Fibroblast of mammary gland (primary cell): Measurements from ENCODE around the gene TBK1.

Experiments
- DNase-seq: peaks from one replicate; pipeline ENCODE4 v3.0.0-alpha.2; 2010; ENCODE audit warnings: low read depth
- H3K4me3 ChIP-seq: 2 replicates; pipeline ENCODE4 v1.5.1; 2011; ENCODE audit warnings: low read depth, mild to moderate bottlenecking, low read length, moderate library complexity; ENCODE audit not compliant: control insufficient read depth
- TF ChIP-seq, protein P1 (sequence below): conservative IDR thresholded peaks from 2 replicates; pipeline ENCODE4 v1.5.1; 2011; ENCODE audit warnings: low read depth, low read length, inconsistent platforms; ENCODE audit not compliant: control insufficient read depth, insufficient read depth

Gene TBK1

DNA sequence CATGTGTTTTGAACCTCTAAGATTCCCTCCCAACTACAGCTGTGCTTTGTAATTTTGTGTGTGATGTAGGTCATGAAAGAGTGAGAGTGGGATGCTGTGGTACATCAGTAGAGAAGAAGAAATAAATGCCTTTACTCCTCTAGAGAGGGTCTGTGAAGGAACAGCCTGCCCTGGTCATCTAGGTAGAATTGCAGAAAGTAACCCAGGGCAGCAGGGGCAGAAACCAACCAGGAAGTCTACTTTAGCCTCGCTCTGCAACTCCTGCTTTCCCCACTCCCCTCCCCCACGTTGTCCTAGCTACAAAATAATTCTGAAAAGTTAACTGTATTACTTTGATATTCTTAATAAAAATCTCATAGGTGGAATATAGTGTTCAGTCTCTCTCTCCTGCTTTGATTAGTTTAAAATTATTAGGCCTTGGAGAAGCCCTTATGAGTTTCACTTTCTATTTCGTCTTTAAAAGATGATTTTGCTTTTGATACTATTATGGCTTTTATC is 7.5 kb downstream of the TBK1 start:
- H3K4me3 ChIP-seq: peak overlapping the region; percentile 26
- peak; percentile 19 for DNase-seq
- TF ChIP-seq, protein P1, sequence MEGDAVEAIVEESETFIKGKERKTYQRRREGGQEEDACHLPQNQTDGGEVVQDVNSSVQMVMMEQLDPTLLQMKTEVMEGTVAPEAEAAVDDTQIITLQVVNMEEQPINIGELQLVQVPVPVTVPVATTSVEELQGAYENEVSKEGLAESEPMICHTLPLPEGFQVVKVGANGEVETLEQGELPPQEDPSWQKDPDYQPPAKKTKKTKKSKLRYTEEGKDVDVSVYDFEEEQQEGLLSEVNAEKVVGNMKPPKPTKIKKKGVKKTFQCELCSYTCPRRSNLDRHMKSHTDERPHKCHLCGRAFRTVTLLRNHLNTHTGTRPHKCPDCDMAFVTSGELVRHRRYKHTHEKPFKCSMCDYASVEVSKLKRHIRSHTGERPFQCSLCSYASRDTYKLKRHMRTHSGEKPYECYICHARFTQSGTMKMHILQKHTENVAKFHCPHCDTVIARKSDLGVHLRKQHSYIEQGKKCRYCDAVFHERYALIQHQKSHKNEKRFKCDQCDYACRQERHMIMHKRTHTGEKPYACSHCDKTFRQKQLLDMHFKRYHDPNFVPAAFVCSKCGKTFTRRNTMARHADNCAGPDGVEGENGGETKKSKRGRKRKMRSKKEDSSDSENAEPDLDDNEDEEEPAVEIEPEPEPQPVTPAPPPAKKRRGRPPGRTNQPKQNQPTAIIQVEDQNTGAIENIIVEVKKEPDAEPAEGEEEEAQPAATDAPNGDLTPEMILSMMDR: no peak

DNA sequence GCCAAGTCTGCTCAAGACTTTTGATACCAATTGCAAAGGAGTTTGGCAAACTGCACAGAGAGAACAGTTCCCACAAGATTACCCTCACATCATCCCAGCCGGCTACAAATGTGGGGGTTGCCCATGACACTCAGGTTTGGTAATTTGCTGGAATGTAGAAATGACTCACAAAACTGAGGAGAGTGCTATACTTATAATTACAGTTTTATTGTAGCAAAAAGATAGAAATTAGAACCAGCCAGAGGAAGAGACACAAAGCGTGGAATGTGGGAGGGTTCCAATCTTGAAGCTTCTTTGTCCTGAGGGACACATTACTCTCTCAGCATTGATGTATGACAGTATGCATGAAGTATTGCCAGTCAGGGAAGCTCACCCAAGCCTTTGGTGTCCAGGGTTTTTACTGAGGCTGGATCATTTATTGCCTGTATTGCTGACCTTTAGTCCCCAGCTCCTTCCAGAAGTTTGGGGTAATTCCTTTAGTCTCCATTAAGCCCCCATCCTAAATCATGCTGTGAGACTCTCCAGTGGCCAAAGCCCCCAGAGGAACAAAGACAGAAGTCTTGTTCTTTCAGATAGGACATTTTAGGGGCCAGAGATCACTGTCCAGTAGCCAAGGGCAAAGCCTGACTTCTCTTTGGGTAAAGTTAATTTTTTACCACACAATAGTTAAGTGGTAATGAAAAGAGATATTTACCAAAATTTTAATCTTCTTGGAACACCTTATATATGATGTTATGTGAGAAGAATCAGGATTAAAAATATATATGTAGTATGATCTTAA is 9.9 kb downstream of the TBK1 start:
- DNase-seq: peak; percentile 90
- TF ChIP-seq, protein P1: no peak
- no peak overlapping the region for H3K4me3 ChIP-seq

DNA sequence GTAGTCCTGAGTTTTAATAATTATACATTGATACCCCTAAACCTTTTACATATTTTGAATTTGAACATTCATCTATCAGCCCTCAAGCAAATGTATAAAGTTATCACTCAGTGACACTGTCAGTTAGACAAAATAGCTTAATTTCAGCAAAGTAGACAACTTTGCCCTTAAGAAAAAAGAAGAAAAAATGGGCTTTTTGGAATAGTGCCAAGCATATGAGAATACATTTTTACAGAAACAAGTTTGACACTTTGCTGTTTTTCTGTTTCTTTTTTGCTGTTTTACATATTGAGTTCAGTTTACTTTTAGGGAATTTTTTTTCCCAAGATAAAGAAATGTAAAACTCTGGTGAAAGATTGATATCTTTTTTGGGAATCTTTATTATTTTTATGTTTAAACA is 14.3 kb downstream of the TBK1 start:
- DNase-seq: no peak
- TF ChIP-seq, protein P1: no peak
- no peak overlapping the region for H3K4me3 ChIP-seq

DNA sequence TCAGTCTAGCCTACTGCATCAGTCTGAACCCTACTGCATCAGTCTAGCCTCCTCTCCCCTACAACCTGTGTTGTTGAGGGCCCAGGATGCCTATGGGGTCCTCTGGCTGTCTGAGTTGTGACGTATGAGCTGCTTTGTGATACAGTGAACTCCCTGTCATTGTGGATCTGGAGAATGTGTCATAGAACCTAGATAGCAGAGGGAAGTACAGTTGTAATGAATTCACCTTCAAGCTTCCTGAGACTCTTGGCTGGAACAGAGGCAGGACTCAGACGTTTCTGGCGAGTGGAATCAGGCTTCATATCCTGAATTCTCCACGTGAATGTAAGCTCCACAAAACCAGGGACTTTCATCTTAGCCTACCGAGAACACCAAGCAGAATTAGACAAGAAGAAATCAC is 17.0 kb downstream of the TBK1 start:
- no peak for DNase-seq

DNA sequence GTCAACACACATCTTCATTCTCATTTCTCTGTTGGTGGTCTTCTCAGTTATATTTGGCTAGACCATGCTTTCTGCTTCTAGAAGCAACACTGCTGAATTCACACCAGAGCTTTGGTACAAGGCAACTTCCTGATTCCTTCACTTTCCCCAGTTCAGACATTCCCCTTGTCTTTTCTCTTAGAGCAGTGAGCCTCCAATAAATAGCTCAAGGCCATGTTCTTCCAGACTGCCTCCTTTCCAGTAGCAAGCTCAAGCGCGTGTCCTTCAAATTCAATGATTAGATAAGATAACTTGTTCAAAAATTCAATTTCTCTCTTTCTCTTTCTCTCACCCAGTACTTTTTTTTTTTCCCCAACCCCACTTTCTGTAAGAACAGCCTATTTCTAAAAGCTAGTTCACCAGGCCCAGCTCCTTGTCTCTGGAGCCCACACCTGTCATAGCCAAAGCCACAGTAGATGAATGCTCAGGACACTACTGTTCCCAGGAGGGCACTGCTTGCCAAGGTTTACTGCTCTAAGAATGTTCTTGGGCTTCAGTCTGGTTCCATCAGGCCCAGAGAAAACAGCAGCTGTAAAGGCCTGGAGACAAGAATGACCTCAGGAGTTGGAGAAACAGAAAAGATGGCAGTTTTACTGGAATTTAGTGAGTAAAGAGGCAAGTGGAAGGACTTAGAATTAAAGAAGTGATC is 17.7 kb downstream of the TBK1 start:
- H3K4me3 ChIP-seq: no peak overlapping the region
- DNase-seq: peak; percentile 30
- TF ChIP-seq, protein P1: no peak

More for the DNA sequence above, 17.0 kb downstream of the TBK1 start:
- H3K4me3 ChIP-seq: no peak overlapping the region
- TF ChIP-seq, protein P1: no peak

DNA sequence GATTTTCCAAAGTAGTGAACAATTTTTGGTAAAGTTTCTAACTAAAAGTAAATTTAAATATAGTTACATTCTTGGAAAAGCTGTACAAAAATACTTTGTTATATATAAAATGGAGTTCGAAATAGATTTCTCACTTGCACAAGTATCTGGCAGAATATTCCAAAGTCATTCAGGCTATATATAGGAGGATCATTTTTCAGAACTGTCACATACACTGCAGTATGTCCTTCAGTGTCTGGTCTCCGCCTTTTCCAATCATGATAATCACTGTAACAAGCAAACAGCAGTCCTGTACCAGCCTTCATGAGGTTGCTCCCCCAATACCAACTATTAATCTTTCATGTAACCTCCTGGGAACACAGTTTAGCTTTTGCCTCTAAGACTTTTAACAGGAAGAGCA is 18.6 kb downstream of the TBK1 start:
- no peak for DNase-seq
- TF ChIP-seq, protein P1: no peak
- H3K4me3 ChIP-seq: no peak overlapping the region
